Psoas muscle (tissue), 8 donors: ENCODE measurements around the gene SUSD4. TPM values are rescaled to one million over a fixed set of nuclear protein-coding genes. Genes with fewer than 3 reads are reported as not detected.

Experiments
- ATAC-seq, 4 donors: fragments of 200-7000 bp; cut with Tn5 transposase; one replicate each; pipeline ENCODE4 v1.9.1; 2020; ENCODE audit warnings: moderate library complexity in 3 of 4, mild to moderate bottlenecking in 2 of 4
- DNase-seq, 2 donors: peaks; one replicate each; pipeline ENCODE4 v3.0.0-alpha.2; 2020
- H3K27ac ChIP-seq: fragments of 200-600 bp; one replicate; pipeline ENCODE4 v1.8.0; 2022
- H3K27me3 ChIP-seq, 3 donors: fragments of 200-600 bp in 1 of 3; one replicate each; pipeline versions ENCODE4 v1.6.1 to v1.8.0; 2013 to 2022; ENCODE audit warnings: low read length in 2 of 3, mild to moderate bottlenecking in 2 of 3, moderate library complexity in 1 of 3; ENCODE audit not compliant: insufficient read depth in 3 of 3
- H3K36me3 ChIP-seq, 2 donors: fragments of 200-600 bp in 1 of 2; one replicate each; pipeline versions ENCODE4 v1.6.1 to v1.8.0; 2013 to 2022; ENCODE audit warnings: low read depth in 1 of 2, mild to moderate bottlenecking in 1 of 2, moderate library complexity in 1 of 2; ENCODE audit not compliant: insufficient read depth in 1 of 2
- H3K4me1 ChIP-seq: fragments of 200-600 bp; one replicate; pipeline ENCODE4 v1.8.0; 2022
- H3K4me3 ChIP-seq: fragments of 200-600 bp; one replicate; pipeline ENCODE4 v1.8.0; 2022; ENCODE audit warnings: mild to moderate bottlenecking
- H3K9me3 ChIP-seq: fragments of 200-600 bp; one replicate; pipeline ENCODE4 v1.8.0; 2022
- CTCF ChIP-seq: fragments of 200-600 bp; IDR thresholded peaks from one replicate; pipeline ENCODE4 v1.8.0; 2022; ENCODE audit warnings: antibody characterized with exemption
- WGBS, 3 donors: extraction: QIAGEN DNeasy Blood & Tissue Kit; methylation state at CpG; one replicate each; pipeline versions ENCODE4 v1.1.6 to v1.1.7; 2013; 5-methylcytosine and 5-hydroxymethylcytosine counted together
- intact Hi-C, 2 donors: fragments of 100-400 bp; cut with DNase I; formaldehyde crosslinking; loops; one replicate each; pipeline versions ENCODE4 v1.11.0 to v1.14.2; 2022
- polyA plus RNA-seq, 3 donors: library from polyadenylated mRNA; stranded (reverse); fragments of 200-250 nt; gene quantifications; one replicate each; pipeline ENCODE4 v1.2.3, GENCODE V29; 2013
- total RNA-seq, 4 donors: library from RNA; stranded (reverse); fragmentation: NEBNext Ultra II Directional in 2 of 4; extraction: Animal tissue kit (Norgen Biotek cat#: 25700) in 2 of 4; gene quantifications; one replicate each; pipeline versions ENCODE4 v1.2.1 to v1.2.4, GENCODE V29; 2021 to 2023
- donor health status: healthy with polysubstance abuse.
- donor health status: DM: no; HTN: no; CAD: no; lungs with moderate emphysema.
- donor health status: Bipolar disorder and iron deficiency.
- donor health status: healthy.
- donor health status: DM: yes; HTN: yes; CAD: no.
- donor health status: DM: no; HTN: no; CAD: no.
- donor health status: DM: no; HTN: no; CAD: no.
- donor health status: DM: yes; HTN: yes; CAD: no.

The SUSD4 gene
- total and polyA plus RNA-seq, 7 donors = 0.08 to 3.9 (median 0.21) TPM

GRCh38 chr1:223343692-223344091 lies 20.3 kb downstream of the SUSD4 start:
- peaks cover 10% of the 10 kb centered on the region for H3K4me1 ChIP-seq
- no peak for TF ChIP-seq CTCF
- ATAC-seq (no peak), DNase-seq (no peak)
- H3K36me3 ChIP-seq = no peaks in the 10 kb centered on the region
- intact Hi-C loops = loop anchor here in 1 of 2 donors (10.0 kb wide), 1 partner anchor 199 kb away; the partner anchor contains the start of gene TLR5
- H3K27ac ChIP-seq = no peak overlapping the region
- no peak overlapping the region for H3K4me3 ChIP-seq
- peaks cover 0 to 1% (median 0%) of the 10 kb centered on the region in 3 donors for H3K27me3 ChIP-seq
- no peaks in the 10 kb centered on the region for H3K9me3 ChIP-seq
- 31 to 35% (median 34%) methylated on average over 3 of the region's 3 CpGs for WGBS, 3 donors

GRCh38 chr1:223341121-223341520 lies 22.9 kb downstream of the SUSD4 start:
- Histone ChIP-seq H3K27me3 (peaks cover 0 to 1% (median 0%) of the 10 kb centered on the region in 3 donors), H3K4me1 (peaks cover 13% of the 10 kb centered on the region), H3K9me3 (no peaks in the 10 kb centered on the region), H3K4me3 (no peak overlapping the region), H3K36me3 (no peaks in the 10 kb centered on the region), H3K27ac (peak overlapping the region; percentile 43)
- DNase-seq = peak; percentile 38 to 77
- 22 to 34% (median 30%) methylated on average over 7 of the region's 7 CpGs for WGBS, 3 donors
- ATAC-seq = peak; percentile 95 to 99 (median 96)
- TF ChIP-seq CTCF = no peak
- intact Hi-C loops = loop anchor here in 1 of 2 donors (10.0 kb wide), 1 partner anchor 196 kb away; the partner anchor contains the start of gene TLR5

GRCh38 chr1:223340637-223341036 lies 23.3 kb downstream of the SUSD4 start:
- WGBS, 3 donors = 65 to 78% (median 71%) methylated on average over 3 of the region's 3 CpGs
- intact Hi-C loops = loop anchor here in 1 of 2 donors (10.0 kb wide), 1 partner anchor 196 kb away; the partner anchor contains the start of gene TLR5
- H3K36me3 ChIP-seq = no peaks in the 10 kb centered on the region
- ATAC-seq (no peak), DNase-seq (no peak)
- peak overlapping the region; percentile 43 for H3K27ac ChIP-seq
- H3K27me3 ChIP-seq = peaks cover 0 to 1% (median 0%) of the 10 kb centered on the region in 3 donors
- no peak overlapping the region for H3K4me3 ChIP-seq
- H3K4me1 ChIP-seq = peaks cover 13% of the 10 kb centered on the region
- H3K9me3 ChIP-seq = no peaks in the 10 kb centered on the region
- TF ChIP-seq CTCF = no peak

GRCh38 chr1:223339861-223340260 lies 24.1 kb downstream of the SUSD4 start:
- no peak overlapping the region for H3K27ac ChIP-seq
- no peak overlapping the region for H3K4me3 ChIP-seq
- H3K27me3 ChIP-seq = peaks cover 0 to 1% (median 0%) of the 10 kb centered on the region in 3 donors
- WGBS, 3 donors = 92 to 93% (median 93%) methylated on average over 7 of the region's 7 CpGs
- no peak for ATAC-seq
- DNase-seq = no peak
- H3K9me3 ChIP-seq = no peaks in the 10 kb centered on the region
- H3K4me1 ChIP-seq = peaks cover 13% of the 10 kb centered on the region
- TF ChIP-seq CTCF = no peak
- intact Hi-C loops = loop anchor here in 1 of 2 donors (10.0 kb wide), 1 partner anchor 195 kb away; the partner anchor contains the start of gene TLR5
- no peaks in the 10 kb centered on the region for H3K36me3 ChIP-seq
